Activated CD4-positive, alpha-beta T cell treated with anti-CD3 and anti-CD28 coated beads, Interleukin-2, amount 10 ng/mL, durations not matched to agents 7 days and 5 days (primary cell): ENCODE measurements around the gene APBB1IP. TPM values are rescaled to one million over a fixed set of nuclear protein-coding genes. Genes with fewer than 3 reads are reported as not detected.
"Not testable (repeated sequence)": the region's sequence is repeated elsewhere in the genome, so short reads cannot be mapped to it uniquely, and the experiment has no call there.

Experiments used
- CTCF ChIA-PET: fragments of 350-600 bp; sonication (Branson Sonifier 250); formaldehyde crosslinking; loops from one replicate; lab custom pipeline; 2021; ENCODE audit warnings: antibody characterized with exemption; lab: Charles Lee
- POLR2A ChIA-PET: fragments of 350-600 bp; sonication (Branson Sonifier 250); formaldehyde crosslinking; loops from one replicate; lab custom pipeline; 2021; ENCODE audit warnings: antibody characterized with exemption; lab: Charles Lee
- DNase-seq: peaks from one replicate; pipeline ENCODE4 v3.0.0-alpha.2; 2020
- H3K27ac Mint-ChIP-seq: one replicate; pipeline ENCODE4 v1.8.0; 2021; ENCODE audit warnings: mild to moderate bottlenecking, moderate library complexity, mixed read lengths
- H3K27me3 Mint-ChIP-seq: one replicate; pipeline ENCODE4 v1.8.0; 2021; ENCODE audit warnings: mixed read lengths
- H3K36me3 Mint-ChIP-seq: one replicate; pipeline ENCODE4 v1.8.0; 2021; ENCODE audit warnings: low read depth, mixed read lengths
- H3K4me1 Mint-ChIP-seq: one replicate; pipeline ENCODE4 v1.8.0; 2021; ENCODE audit warnings: mixed read lengths
- H3K4me3 Mint-ChIP-seq: one replicate; pipeline ENCODE4 v1.8.0; 2021; ENCODE audit warnings: mild to moderate bottlenecking, moderate library complexity, mixed read lengths
- H3K9me3 Mint-ChIP-seq: one replicate; pipeline ENCODE4 v1.8.0; 2021; ENCODE audit warnings: mixed read lengths
- total RNA-seq, 2 experiments: library from RNA; stranded (reverse); gene quantifications; one replicate each; pipeline ENCODE4 v1.2.3, GENCODE V29; 2021

The APBB1IP gene
- total RNA-seq, 2 experiments from 2014 or later: 78.4 to 92.2 TPM

- peak; percentile 90 for DNase-seq
- Mint-ChIP-seq H3K4me1 (peaks cover 82% of the 10 kb centered on the region), H3K27me3 (no peaks in the 10 kb centered on the region), H3K27ac (peak overlapping the region; percentile 89), H3K9me3 (peaks cover 6% of the 10 kb centered on the region), H3K36me3 (peaks cover 74% of the 10 kb centered on the region), H3K4me3 (peak overlapping the region; percentile 71)
- POLR2A ChIA-PET: no interaction called here
- CTCF ChIA-PET: interaction anchor here (0.6 kb wide), 3 partner anchors 15 to 172 kb away, joined by 3 read pairs; no protein-coding TSS in a partner anchor
Measured at GRCh38 chr10:26448706-26449435, 10.7 kb downstream of the APBB1IP start.

DNA sequence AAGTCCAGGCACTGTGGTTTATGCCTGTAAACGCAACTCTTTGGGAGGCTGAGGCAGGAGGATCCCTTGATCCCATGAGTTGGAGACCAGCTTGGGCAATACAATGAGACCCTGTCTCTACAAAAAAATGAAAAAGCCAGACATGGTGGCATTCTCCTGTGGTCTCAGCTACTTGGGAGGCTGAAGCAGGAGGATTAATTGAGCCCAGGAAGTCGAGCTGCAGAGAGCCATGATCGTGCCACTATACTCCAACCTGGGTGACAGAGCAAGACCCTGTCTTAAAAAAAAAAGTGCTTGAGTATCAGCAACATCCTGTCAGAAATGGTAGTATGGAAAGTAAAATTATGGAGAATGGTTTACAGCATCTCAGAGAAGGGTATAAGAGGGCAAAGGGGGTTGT, 11.6 kb downstream of the APBB1IP start:
- H3K36me3 Mint-ChIP-seq: peaks cover 66% of the 10 kb centered on the region
- H3K27ac Mint-ChIP-seq: peak overlapping the region; percentile 89
- peaks cover 81% of the 10 kb centered on the region for H3K4me1 Mint-ChIP-seq
- no peak for DNase-seq
- peak overlapping the region; percentile 71 for H3K4me3 Mint-ChIP-seq
- peaks cover 6% of the 10 kb centered on the region for H3K9me3 Mint-ChIP-seq
- ChIA-PET CTCF (interaction anchor here (0.6 kb wide), 1 partner anchor 17 kb away, joined by 3 read pairs; no protein-coding TSS in a partner anchor), POLR2A (no interaction called here)
- no peaks in the 10 kb centered on the region for H3K27me3 Mint-ChIP-seq

DNA sequence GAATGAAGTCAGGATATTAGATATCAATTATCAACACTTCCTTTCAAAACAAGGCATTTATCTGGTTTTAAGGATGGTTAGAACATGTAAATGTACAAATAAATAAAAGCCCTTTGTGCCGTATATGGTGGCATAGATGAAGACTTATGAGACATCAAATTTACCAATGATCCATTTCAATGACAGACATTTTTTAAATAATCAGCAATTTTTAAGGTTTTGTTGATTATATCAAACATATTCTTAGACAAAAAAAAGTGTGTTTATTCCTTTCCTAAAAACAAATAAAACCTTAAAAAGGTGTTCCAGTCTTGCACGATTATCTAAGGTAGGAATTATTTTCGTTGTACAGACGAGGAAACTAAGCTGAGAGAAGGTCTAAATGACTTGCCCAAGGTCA, 13.8 kb downstream of the APBB1IP start:
- DNase-seq: no peak
- Mint-ChIP-seq H3K27ac (no peak overlapping the region), H3K4me1 (peaks cover 79% of the 10 kb centered on the region), H3K36me3 (peaks cover 52% of the 10 kb centered on the region), H3K9me3 (peaks cover under 1% of the 10 kb centered on the region), H3K4me3 (no peak overlapping the region), H3K27me3 (no peaks in the 10 kb centered on the region)
- ChIA-PET POLR2A (no interaction called here), CTCF (interaction anchor here (0.7 to 2.3 kb wide), 2 partner anchors 16 to 51 kb away, joined by 3 to 9 read pairs; no protein-coding TSS in a partner anchor)

- H3K27ac Mint-ChIP-seq: no peak overlapping the region
- H3K27me3 Mint-ChIP-seq: no peaks in the 10 kb centered on the region
- DNase-seq: no peak
- ChIA-PET POLR2A (no interaction called here), CTCF (interaction anchor here (1.1 to 2.3 kb wide), 2 partner anchors 14 to 21 kb away, joined by 3 to 9 read pairs; no protein-coding TSS in a partner anchor)
- H3K9me3 Mint-ChIP-seq: no peaks in the 10 kb centered on the region
- H3K4me1 Mint-ChIP-seq: peaks cover 76% of the 10 kb centered on the region
- peaks cover 59% of the 10 kb centered on the region for H3K36me3 Mint-ChIP-seq
- H3K4me3 Mint-ChIP-seq: no peak overlapping the region
Measured at GRCh38 chr10:26453850-26454249, 15.7 kb downstream of the APBB1IP start.

- H3K4me3 Mint-ChIP-seq: no peak overlapping the region
- H3K36me3 Mint-ChIP-seq: peaks cover 56% of the 10 kb centered on the region
- CTCF ChIA-PET: no interaction called here
- H3K27ac Mint-ChIP-seq: no peak overlapping the region
- POLR2A ChIA-PET: no interaction called here
- DNase-seq: no peak
- H3K27me3 Mint-ChIP-seq: no peaks in the 10 kb centered on the region
- no peaks in the 10 kb centered on the region for H3K9me3 Mint-ChIP-seq
- peaks cover 65% of the 10 kb centered on the region for H3K4me1 Mint-ChIP-seq
Measured at GRCh38 chr10:26454891-26455290, 16.8 kb downstream of the APBB1IP start.

DNA sequence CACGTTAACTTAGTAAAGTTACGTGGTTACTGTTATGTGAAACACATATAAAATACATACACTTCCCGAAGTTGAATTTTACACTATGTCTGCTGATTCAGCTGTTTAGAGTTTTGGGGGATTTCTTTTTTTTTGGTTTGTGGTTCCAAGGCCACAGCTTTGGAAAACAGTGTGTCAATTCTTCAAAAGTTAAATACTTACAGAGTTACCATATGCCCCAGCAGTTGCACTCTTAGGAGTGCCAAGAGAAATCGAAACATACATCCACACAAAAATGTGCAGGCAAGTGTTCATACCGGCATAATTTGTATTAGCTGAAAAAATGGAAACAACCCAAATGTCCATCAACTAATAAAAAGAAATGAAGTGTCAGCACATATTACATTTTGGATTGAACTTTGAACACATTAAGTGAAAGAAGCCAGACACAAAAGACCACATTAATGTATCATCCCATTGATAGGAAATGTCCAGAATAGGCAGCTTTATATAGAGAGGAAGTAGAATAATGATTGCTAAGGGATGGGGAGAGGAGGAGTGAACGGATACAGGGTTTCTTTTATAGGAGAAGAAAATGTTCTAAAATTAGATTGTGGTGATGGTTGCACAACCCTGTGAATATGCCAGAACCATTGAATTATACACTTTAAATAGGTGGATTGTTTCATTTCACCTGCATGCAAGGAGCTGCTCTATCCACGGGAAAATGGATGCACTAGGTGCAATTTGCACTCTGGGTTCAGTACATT, 17.6 kb downstream of the APBB1IP start:
- no peaks in the 10 kb centered on the region for H3K27me3 Mint-ChIP-seq
- H3K4me1 Mint-ChIP-seq: peaks cover 60% of the 10 kb centered on the region
- DNase-seq: no peak
- H3K36me3 Mint-ChIP-seq: peaks cover 55% of the 10 kb centered on the region
- ChIA-PET CTCF (no interaction called here), POLR2A (no interaction called here)
- no peak overlapping the region for H3K27ac Mint-ChIP-seq
- no peak overlapping the region for H3K4me3 Mint-ChIP-seq
- peaks cover under 1% of the 10 kb centered on the region for H3K9me3 Mint-ChIP-seq

DNA sequence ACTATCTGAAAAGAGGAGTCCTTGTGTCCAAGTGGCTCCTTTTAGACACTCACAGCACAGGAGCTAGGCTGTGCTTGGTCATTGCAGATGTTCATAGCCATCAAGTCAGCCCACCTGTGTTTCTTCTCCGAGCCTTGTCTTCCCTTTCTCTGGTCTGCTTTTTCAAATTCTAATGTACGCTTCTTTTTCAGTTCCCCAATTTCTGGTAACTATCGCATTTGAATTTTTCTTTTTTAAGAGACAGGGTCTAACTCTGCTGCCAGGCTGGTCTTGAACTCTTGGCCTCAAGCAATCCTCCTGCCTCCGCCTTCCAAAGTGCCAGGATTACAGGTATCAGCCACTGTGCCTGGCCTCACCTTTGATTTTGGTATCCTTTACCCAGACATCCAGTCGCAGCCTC, 18.9 kb downstream of the APBB1IP start:
- Mint-ChIP-seq H3K27me3 (no peaks in the 10 kb centered on the region), H3K36me3 (peaks cover 51% of the 10 kb centered on the region), H3K4me3 (no peak overlapping the region), H3K9me3 (peaks cover 3% of the 10 kb centered on the region), H3K4me1 (peaks cover 55% of the 10 kb centered on the region), H3K27ac (no peak overlapping the region)
- no peak for DNase-seq
- ChIA-PET CTCF (interaction anchor here (0.6 to 1.3 kb wide), 2 partner anchors 11 to 99 kb away, joined by 4 read pairs; no protein-coding TSS in a partner anchor), POLR2A (no interaction called here)

DNA sequence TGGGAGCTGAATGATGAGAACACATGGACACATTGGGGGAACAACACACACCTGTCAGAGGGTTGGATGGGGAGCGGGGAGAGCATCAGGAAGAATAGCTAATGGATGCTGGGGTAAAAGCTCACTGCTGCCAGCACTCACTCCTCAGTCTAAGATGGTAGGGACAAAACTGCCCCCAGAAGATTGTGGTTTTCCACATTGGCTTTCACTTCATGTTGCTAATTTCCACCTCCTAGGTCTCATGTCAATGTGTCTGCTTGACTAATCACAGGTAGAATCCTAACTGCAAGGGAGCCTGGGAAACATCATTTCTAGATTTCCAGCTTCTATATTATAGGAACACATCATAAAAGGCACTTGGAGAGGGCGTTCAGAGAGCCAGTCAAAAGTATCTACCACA, 22.6 kb downstream of the APBB1IP start:
- Mint-ChIP-seq H3K4me1 (peaks cover 47% of the 10 kb centered on the region), H3K27me3 (no peaks in the 10 kb centered on the region), H3K27ac (no peak overlapping the region), H3K36me3 (peaks cover 58% of the 10 kb centered on the region), H3K4me3 (no peak overlapping the region), H3K9me3 (peaks cover 10% of the 10 kb centered on the region)
- no peak for DNase-seq
- ChIA-PET CTCF (no interaction called here), POLR2A (no interaction called here)

- peaks cover 57% of the 10 kb centered on the region for H3K4me1 Mint-ChIP-seq
- DNase-seq: no peak
- no peak overlapping the region for H3K4me3 Mint-ChIP-seq
- no peaks in the 10 kb centered on the region for H3K27me3 Mint-ChIP-seq
- ChIA-PET POLR2A (no interaction called here), CTCF (interaction anchor here (0.9 kb wide), 1 partner anchor 16 kb away, joined by 3 read pairs; no protein-coding TSS in a partner anchor)
- H3K9me3 Mint-ChIP-seq: peaks cover 10% of the 10 kb centered on the region
- H3K36me3 Mint-ChIP-seq: peaks cover 66% of the 10 kb centered on the region
- no peak overlapping the region for H3K27ac Mint-ChIP-seq
Measured at GRCh38 chr10:26463986-26464385, 25.8 kb downstream of the APBB1IP start.

DNA sequence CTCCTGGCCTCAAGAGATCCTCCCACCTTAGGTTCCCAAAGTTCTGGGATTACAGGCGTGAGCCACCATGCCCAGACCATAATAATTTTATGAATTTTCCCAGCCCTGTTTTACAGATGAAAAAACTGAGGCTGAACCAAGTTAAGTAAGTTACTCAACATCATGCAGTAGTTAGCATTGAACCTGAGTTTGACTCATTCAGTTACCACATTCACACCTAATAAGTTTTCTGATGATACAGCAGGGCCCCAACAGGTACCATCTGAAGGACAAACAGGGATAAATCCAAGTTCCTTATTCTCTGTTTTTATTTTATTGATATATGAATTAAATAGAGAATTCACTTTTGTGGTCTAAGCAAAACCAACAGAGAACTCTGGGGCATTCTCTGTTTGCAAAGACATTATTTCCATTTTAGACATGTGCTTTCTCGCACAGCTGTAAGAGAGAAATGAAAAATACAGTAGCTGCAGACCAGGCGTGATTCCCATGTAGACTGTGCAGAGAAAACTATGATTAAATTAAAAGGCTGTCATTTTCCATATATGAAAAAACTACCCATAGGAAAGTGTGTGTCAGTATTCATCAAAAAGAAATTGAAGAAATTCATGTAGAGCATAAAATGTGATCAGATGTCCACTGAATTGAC, 26.6 kb downstream of the APBB1IP start:
- no peaks in the 10 kb centered on the region for H3K27me3 Mint-ChIP-seq
- ChIA-PET POLR2A (no interaction called here), CTCF (no interaction called here)
- no peak for DNase-seq
- peaks cover 64% of the 10 kb centered on the region for H3K36me3 Mint-ChIP-seq
- H3K4me1 Mint-ChIP-seq: peaks cover 63% of the 10 kb centered on the region
- no peak overlapping the region for H3K4me3 Mint-ChIP-seq
- peaks cover 10% of the 10 kb centered on the region for H3K9me3 Mint-ChIP-seq
- peak overlapping the region; percentile 19 for H3K27ac Mint-ChIP-seq

GRCh38 chr10:26466531-26466930, 28.4 kb downstream of the APBB1IP start:
- H3K4me1 Mint-ChIP-seq: peaks cover 73% of the 10 kb centered on the region
- peak overlapping the region; percentile 36 for H3K27ac Mint-ChIP-seq
- ChIA-PET POLR2A (interaction anchor here (0.7 kb wide), 1 partner anchor 25 kb away, joined by 3 read pairs; no protein-coding TSS in a partner anchor), CTCF (interaction anchor here (0.6 to 2.5 kb wide), 4 partner anchors 9 to 17 kb away, joined by 3 to 9 read pairs (median 4); no protein-coding TSS in a partner anchor)
- peaks cover 67% of the 10 kb centered on the region for H3K36me3 Mint-ChIP-seq
- DNase-seq, H3K9me3 Mint-ChIP-seq, H3K4me3 Mint-ChIP-seq, H3K27me3 Mint-ChIP-seq: not testable (repeated sequence)

DNA sequence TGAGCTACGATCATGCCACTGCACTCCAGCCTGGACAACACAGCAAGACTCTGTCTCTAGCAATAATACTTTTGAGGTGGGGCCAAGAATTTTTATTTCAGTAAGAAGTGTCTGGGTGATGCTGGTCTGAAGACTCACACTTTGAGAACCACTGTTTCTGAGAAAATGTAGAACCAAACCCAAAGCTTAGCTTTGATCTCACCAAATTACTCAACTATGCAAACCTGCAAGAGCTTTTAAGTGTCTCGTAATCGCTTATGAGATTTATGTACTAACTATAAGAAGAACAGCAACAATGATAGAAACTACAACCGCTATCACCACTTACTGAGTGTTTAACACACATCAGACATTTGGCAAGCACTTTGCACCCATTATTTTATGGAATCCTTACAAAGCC, 29.5 kb downstream of the APBB1IP start:
- DNase-seq: no peak
- Mint-ChIP-seq H3K9me3 (peaks cover 7% of the 10 kb centered on the region), H3K4me1 (peaks cover 84% of the 10 kb centered on the region), H3K4me3 (peak overlapping the region; percentile 26), H3K36me3 (peaks cover 66% of the 10 kb centered on the region), H3K27me3 (no peaks in the 10 kb centered on the region), H3K27ac (peak overlapping the region; percentile 76)
- ChIA-PET POLR2A (no interaction called here), CTCF (interaction anchor here (1.4 to 2.5 kb wide), 3 partner anchors 10 to 29 kb away, joined by 4 to 9 read pairs (median 4); no protein-coding TSS in a partner anchor)
